H9 (cell line): ENCODE results near the gene DUOXA2. TPM values are rescaled to one million over a fixed set of nuclear protein-coding genes. Genes with fewer than 3 reads are reported as not detected.

ENCODE experiments used
- DNase-seq: peaks from one replicate; pipeline ENCODE4 v3.0.0-alpha.2; 2017
- H2AFZ ChIP-seq: one replicate; pipeline ENCODE4 v1.6.1; 2013; ENCODE audit warnings: mild to moderate bottlenecking, low read length, control low read depth, moderate library complexity
- H2AK5ac ChIP-seq: 2 replicates; pipeline ENCODE4 v1.6.1; 2013; ENCODE audit warnings: low read length, control low read depth, mixed read lengths; ENCODE audit not compliant: insufficient read length
- H2BK120ac ChIP-seq: one replicate; pipeline ENCODE4 v1.6.1; 2013; ENCODE audit warnings: low read depth, mild to moderate bottlenecking, low read length, control low read depth, inconsistent platforms; ENCODE audit not compliant: poor library complexity, severe bottlenecking
- H2BK12ac ChIP-seq: 2 replicates; pipeline ENCODE4 v1.6.1; 2013; ENCODE audit warnings: low read length, control low read depth, mixed read lengths, low read depth; ENCODE audit not compliant: insufficient read length
- H2BK15ac ChIP-seq: 2 replicates; pipeline ENCODE4 v1.6.1; 2013; ENCODE audit warnings: low read depth, low read length, control low read depth
- H2BK20ac ChIP-seq: one replicate; pipeline ENCODE4 v1.6.1; 2013; ENCODE audit warnings: low read depth, mild to moderate bottlenecking, low read length, control low read depth, inconsistent platforms; ENCODE audit not compliant: poor library complexity, severe bottlenecking
- H2BK5ac ChIP-seq: 2 replicates; pipeline ENCODE4 v1.6.1; 2013; ENCODE audit warnings: low read length, control low read depth, mixed read lengths; ENCODE audit not compliant: insufficient read length
- H3K14ac ChIP-seq: 2 replicates; pipeline ENCODE4 v1.6.1; 2013; ENCODE audit warnings: low read length, control low read depth; ENCODE audit not compliant: insufficient read depth
- H3K18ac ChIP-seq: 2 replicates; pipeline ENCODE4 v1.6.1; 2013; ENCODE audit warnings: low read depth, mild to moderate bottlenecking, mixed read lengths, low read length, control low read depth; ENCODE audit not compliant: insufficient read length
- H3K23ac ChIP-seq: 2 replicates; pipeline ENCODE4 v1.6.1; 2013; ENCODE audit warnings: low read length, control low read depth, mixed read lengths, low read depth; ENCODE audit not compliant: insufficient read length
- H3K23me2 ChIP-seq: 2 replicates; pipeline ENCODE4 v1.6.1; 2013; ENCODE audit warnings: low read depth, mild to moderate bottlenecking, mixed read lengths, low read length, control low read depth; ENCODE audit not compliant: insufficient read length, poor library complexity, severe bottlenecking
- H3K27ac ChIP-seq: 2 replicates; pipeline ENCODE4 v1.5.1; 2013; ENCODE audit warnings: low read length, control low read depth, mixed read lengths, low read depth; ENCODE audit not compliant: insufficient read length
- H3K27me3 ChIP-seq: 2 replicates; pipeline ENCODE4 v1.6.1; 2013; ENCODE audit warnings: low read length, control low read depth, inconsistent platforms; ENCODE audit not compliant: insufficient read depth
- H3K4ac ChIP-seq: 2 replicates; pipeline ENCODE4 v1.6.1; 2013; ENCODE audit warnings: low read depth, mild to moderate bottlenecking, control low read depth, inconsistent platforms, low read length, moderate library complexity
- H3K4me1 ChIP-seq: 2 replicates; pipeline ENCODE4 v1.6.1; 2013; ENCODE audit warnings: low read length, control low read depth, inconsistent platforms; ENCODE audit not compliant: insufficient read depth
- H3K4me2 ChIP-seq: 2 replicates; pipeline ENCODE4 v1.6.1; 2013; ENCODE audit warnings: low read length, control low read depth, mixed read lengths; ENCODE audit not compliant: insufficient read length, insufficient read depth
- H3K56ac ChIP-seq: 2 replicates; pipeline ENCODE4 v1.6.1; 2013; ENCODE audit warnings: low read depth, mild to moderate bottlenecking, mixed read lengths, low read length, control low read depth; ENCODE audit not compliant: insufficient read length
- H3K79me1 ChIP-seq: 2 replicates; pipeline ENCODE4 v1.6.1; 2013; ENCODE audit warnings: low read depth, mild to moderate bottlenecking, moderate library complexity, low read length, control low read depth, inconsistent platforms; ENCODE audit not compliant: insufficient read depth, poor library complexity, severe bottlenecking
- H3K79me2 ChIP-seq: 2 replicates; pipeline ENCODE4 v1.6.1; 2013; ENCODE audit warnings: low read length, control low read depth, inconsistent platforms; ENCODE audit not compliant: insufficient read depth
- H3K9ac ChIP-seq: 2 replicates; pipeline ENCODE4 v1.6.1; 2013; ENCODE audit warnings: low read length, control low read depth, mixed read lengths; ENCODE audit not compliant: insufficient read length; ENCODE audit errors: extremely low read depth
- H3K9me3 ChIP-seq: one replicate; pipeline ENCODE4 v1.6.1; 2013; ENCODE audit warnings: low read depth, low read length, inconsistent platforms; ENCODE audit not compliant: control insufficient read depth
- H3T11ph ChIP-seq: one replicate; pipeline ENCODE4 v1.6.1; 2013; ENCODE audit warnings: mild to moderate bottlenecking, low read length, control low read depth, inconsistent platforms
- H4K20me1 ChIP-seq: one replicate; pipeline ENCODE4 v1.6.1; 2013; ENCODE audit not compliant: control insufficient read depth, insufficient read length, insufficient read depth
- H4K5ac ChIP-seq: 2 replicates; pipeline ENCODE4 v1.6.1; 2013; ENCODE audit warnings: low read depth, mild to moderate bottlenecking, mixed read lengths, low read length, control low read depth; ENCODE audit not compliant: insufficient read length
- H4K8ac ChIP-seq: replicated peaks from 2 replicates; pipeline ENCODE4 v1.6.1; 2013; ENCODE audit warnings: low read length, control low read depth, mixed read lengths, low read depth; ENCODE audit not compliant: insufficient read length
- H4K91ac ChIP-seq: 2 replicates; pipeline ENCODE4 v1.6.1; 2013; ENCODE audit warnings: low read depth, mild to moderate bottlenecking, moderate library complexity, mixed read lengths, low read length, control low read depth; ENCODE audit not compliant: insufficient read length
- H3K27ac Mint-ChIP-seq, 3 experiments: 2 replicates in 2 of 3; 3 replicates in 1 of 3; pipeline ENCODE4 v1.8.0; 2020 to 2021; ENCODE audit warnings: mixed read lengths in 3 of 3, mild to moderate bottlenecking in 1 of 3, moderate library complexity in 1 of 3
- H3K27me3 Mint-ChIP-seq: 2 replicates; pipeline ENCODE4 v1.8.0; 2021; ENCODE audit warnings: low read depth, mild to moderate bottlenecking, moderate library complexity, mixed read lengths
- H3K36me3 Mint-ChIP-seq, 3 experiments: 2 replicates in 2 of 3; 3 replicates in 1 of 3; pipeline ENCODE4 v1.8.0; 2020 to 2021; ENCODE audit warnings: low read depth in 3 of 3, mixed read lengths in 3 of 3; ENCODE audit not compliant: insufficient read depth in 1 of 3
- H3K4me1 Mint-ChIP-seq, 2 experiments: 2 replicates each; pipeline ENCODE4 v1.8.0; 2020; ENCODE audit warnings: mixed read lengths in 2 of 2
- H3K4me3 Mint-ChIP-seq, 2 experiments: 2 replicates in 1 of 2; 3 replicates in 1 of 2; pipeline ENCODE4 v1.8.0; 2020 to 2021; ENCODE audit warnings: mild to moderate bottlenecking in 2 of 2, mixed read lengths in 2 of 2, moderate library complexity in 1 of 2
- H3K9me3 Mint-ChIP-seq, 2 experiments: 2 replicates in 1 of 2; 3 replicates in 1 of 2; pipeline ENCODE4 v1.8.0; 2020; ENCODE audit warnings: mild to moderate bottlenecking in 2 of 2, mixed read lengths in 2 of 2, moderate library complexity in 1 of 2
- CTCF ChIP-seq: fragments of 200-600 bp; sonication (generic); conservative IDR thresholded peaks from 3 replicates; pipeline ENCODE4 v1.8.0; 2021; ENCODE audit warnings: antibody characterized with exemption, mild to moderate bottlenecking
- WGBS: extraction: QIAGEN DNeasy Blood & Tissue Kit; methylation state at CpG from one replicate; pipeline ENCODE4 v1.1.7; 2013; ENCODE audit warnings: missing lambda C conversion rate, low lambda C conversion rate, mixed read lengths; ENCODE audit not compliant: insufficient read length; ENCODE audit errors: extremely low coverage; 5-methylcytosine and 5-hydroxymethylcytosine counted together
- total RNA-seq: library from RNA; stranded (reverse); gene quantifications from 2 replicates; pipeline ENCODE4 v1.2.1, GENCODE V29; 2021

The DUOXA2 gene
- total RNA-seq, 1 experiment from 2014 or later = not detected

- no peaks in the 10 kb centered on the region for H3K23me2 ChIP-seq
- no peak for DNase-seq
- no peak overlapping the region for H4K8ac ChIP-seq
- H3T11ph ChIP-seq = no peak overlapping the region
- no peak overlapping the region for H3K14ac ChIP-seq
- H4K20me1 ChIP-seq = no peaks in the 10 kb centered on the region
- peaks cover 6% of the 10 kb centered on the region for H3K27me3 ChIP-seq
- H2BK120ac ChIP-seq = no peak overlapping the region
- no peaks in the 10 kb centered on the region for H3K9me3 ChIP-seq
- no peaks in the 10 kb centered on the region for H3K79me1 ChIP-seq
- no peaks in the 10 kb centered on the region; the same call in 1 of the 2 replicates for H3K4me1 ChIP-seq
- H3K9me3 Mint-ChIP-seq = no peaks in the 10 kb centered on the region; a peak in 1 of 5 replicates
- no CpG with 5 or more reads among the region's 5 CpGs for WGBS
- H3K27ac Mint-ChIP-seq = no peak overlapping the region
- H3K23ac ChIP-seq = no peak overlapping the region
- no peaks in the 10 kb centered on the region for H3K79me2 ChIP-seq
- no peak overlapping the region for H2AFZ ChIP-seq
- peaks cover 2% of the 10 kb centered on the region in 2 experiments; a peak in 2 of 4 replicates for H3K4me1 Mint-ChIP-seq
- H3K36me3 Mint-ChIP-seq = no peaks in the 10 kb centered on the region
- no peak overlapping the region for H3K4ac ChIP-seq
- H3K4me3 Mint-ChIP-seq = no peak overlapping the region
- TF ChIP-seq CTCF = no peak
- H2BK20ac ChIP-seq = no peak overlapping the region
- H4K91ac ChIP-seq = no peak overlapping the region
- H3K9ac ChIP-seq = no peak overlapping the region
- H2BK15ac ChIP-seq = no peak overlapping the region
- no peak overlapping the region for H2BK12ac ChIP-seq
- H4K5ac ChIP-seq = no peak overlapping the region
- H2BK5ac ChIP-seq = no peak overlapping the region
- H2AK5ac ChIP-seq = no peak overlapping the region
- no peak overlapping the region for H3K27ac ChIP-seq
- peaks cover 36% of the 10 kb centered on the region for H3K27me3 Mint-ChIP-seq
- H3K4me2 ChIP-seq = no peak overlapping the region
- H3K18ac ChIP-seq = no peak overlapping the region
- H3K56ac ChIP-seq = no peak overlapping the region
Measured at GRCh38 chr15:45141386-45141785, 27.3 kb downstream of the DUOXA2 start.
